Epithelial cell of proximal tubule (primary cell): ENCODE results near the gene MAPK4. TPM values are rescaled to one million over a fixed set of nuclear protein-coding genes. Genes with fewer than 3 reads are reported as not detected.
"Not testable (repeated sequence)": the region's sequence is repeated elsewhere in the genome, so short reads cannot be mapped to it uniquely, and the experiment has no call there.

Experiments
- DNase-seq: peaks from one replicate; pipeline ENCODE4 v3.0.0-alpha.2; 2011; ENCODE audit warnings: low read depth
- H3K4me3 ChIP-seq: 2 replicates; pipeline ENCODE4 v1.5.1; 2011; ENCODE audit warnings: low read depth, mild to moderate bottlenecking, low read length
- CTCF ChIP-seq: conservative IDR thresholded peaks from 2 replicates; pipeline ENCODE4 v1.5.1; 2012; ENCODE audit warnings: low read depth, mild to moderate bottlenecking, low read length
- total RNA-seq: library from RNA; depleted of rRNA; stranded (reverse); fragments of >200 nt; gene quantifications from 2 replicates; pipeline ENCODE4 v1.2.3, GENCODE V29; 2015

MAPK4 gene
- total RNA-seq, 1 donor from 2014 or later: 1.3 TPM

- TF ChIP-seq CTCF: no peak
- no peak overlapping the region for H3K4me3 ChIP-seq
- no peak for DNase-seq
Observed at GRCh38 chr18:50545936-50546335, 14.0 kb upstream of the MAPK4 start.

GRCh38 chr18:50548160-50548559 is 11.7 kb upstream of the MAPK4 start:
- no peak overlapping the region for H3K4me3 ChIP-seq
- no peak for DNase-seq
- TF ChIP-seq CTCF: no peak

- not testable (repeated sequence) for H3K4me3 ChIP-seq, DNase-seq
Observed at GRCh38 chr18:50551651-50552050, 8.2 kb upstream of the MAPK4 start.

GRCh38 chr18:50558157-50558556 is 1.7 kb upstream of the MAPK4 start:
- H3K4me3 ChIP-seq: no peak overlapping the region
- no peak for TF ChIP-seq CTCF

GRCh38 chr18:50558948-50559751 is 737 bp upstream of the MAPK4 start:
- TF ChIP-seq CTCF: no peak
- no peak for DNase-seq
- peak overlapping the region; percentile 34 for H3K4me3 ChIP-seq

More at GRCh38 chr18:50558157-50558556, 1.7 kb upstream of the MAPK4 start:
- no peak for DNase-seq

- no peak for TF ChIP-seq CTCF
- H3K4me3 ChIP-seq: peak overlapping the region; percentile 51
Observed at GRCh38 chr18:50560681-50561629, 1.1 kb downstream of the MAPK4 start.

GRCh38 chr18:50562258-50562657 is 2.4 kb downstream of the MAPK4 start:
- not testable (repeated sequence) for H3K4me3 ChIP-seq, DNase-seq

More at GRCh38 chr18:50560681-50561629, 1.1 kb downstream of the MAPK4 start:
- DNase-seq: no peak
